Activated CD8-positive, alpha-beta T cell treated with anti-CD3 and anti-CD28 coated beads for 36 hours (primary cell): Measurements from ENCODE around the gene MRTO4. TPM values are rescaled to one million over a fixed set of nuclear protein-coding genes. Genes with fewer than 3 reads are reported as not detected.

Experiments used
- ATAC-seq: fragments of 200-7000 bp; cut with Tn5 transposase; one replicate; pipeline ENCODE4 v1.10.0; 2021; ENCODE audit warnings: mild to moderate bottlenecking, moderate library complexity
- CTCF ChIA-PET: fragments of 350-600 bp; sonication (Branson Sonifier 250); formaldehyde crosslinking; loops from one replicate; lab custom pipeline; 2021; ENCODE audit warnings: antibody characterized with exemption; lab: Charles Lee
- POLR2A ChIA-PET: fragments of 350-600 bp; sonication (Branson Sonifier 250); formaldehyde crosslinking; loops from one replicate; lab custom pipeline; 2021; ENCODE audit warnings: antibody characterized with exemption; lab: Charles Lee
- DNase-seq: peaks from one replicate; pipeline ENCODE4 v3.0.0-alpha.2; 2020
- H3K27ac Mint-ChIP-seq: one replicate; pipeline ENCODE4 v1.8.0; 2021; ENCODE audit warnings: mild to moderate bottlenecking, mixed read lengths
- H3K27me3 Mint-ChIP-seq: one replicate; pipeline ENCODE4 v1.8.0; 2021; ENCODE audit warnings: mixed read lengths
- H3K36me3 Mint-ChIP-seq: one replicate; pipeline ENCODE4 v1.8.0; 2021; ENCODE audit warnings: low read depth, mixed read lengths
- H3K4me1 Mint-ChIP-seq: one replicate; pipeline ENCODE4 v1.8.0; 2021; ENCODE audit warnings: low read depth, mixed read lengths
- H3K4me3 Mint-ChIP-seq: one replicate; pipeline ENCODE4 v1.8.0; 2021; ENCODE audit warnings: mild to moderate bottlenecking, moderate library complexity, mixed read lengths
- H3K9me3 Mint-ChIP-seq: one replicate; pipeline ENCODE4 v1.8.0; 2021; ENCODE audit warnings: mixed read lengths
- intact Hi-C: fragments of 100-400 bp; cut with micrococcal nuclease; formaldehyde crosslinking; loops from one replicate; pipeline ENCODE4 v1.10.0; 2022
- total RNA-seq, 2 experiments: library from RNA; stranded (reverse); gene quantifications; one replicate each; pipeline ENCODE4 v1.2.3, GENCODE V29; 2021
- TF ChIP-seq, protein P1 (sequence below): fragments of 200-600 bp; IDR thresholded peaks from one replicate; pipeline ENCODE4 v1.8.0; 2022; ENCODE audit warnings: antibody characterized with exemption, mild to moderate bottlenecking

Gene MRTO4
- total RNA-seq, 2 experiments from 2014 or later: 90.9 to 93.4 TPM

DNA sequence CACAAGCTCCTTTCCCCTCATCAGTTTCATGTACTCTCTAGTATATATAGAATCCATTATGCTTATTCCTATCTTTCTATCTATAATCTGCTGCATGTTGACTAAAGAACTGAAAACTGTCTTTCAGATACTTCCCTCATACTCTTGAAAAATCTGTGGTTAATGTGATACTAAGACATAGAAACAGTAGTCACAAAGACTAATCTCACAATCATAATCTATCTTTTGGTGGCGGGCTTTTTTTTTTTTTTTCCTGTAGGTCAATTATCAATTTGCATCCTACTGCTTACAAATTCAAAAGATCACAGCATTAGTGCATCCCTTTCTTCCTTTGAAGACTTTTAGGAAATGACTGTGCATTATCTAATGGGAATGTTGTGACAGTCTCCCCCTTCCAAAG, 46.2 kb upstream of the MRTO4 start:
- H3K4me3 Mint-ChIP-seq: no peak overlapping the region

DNA sequence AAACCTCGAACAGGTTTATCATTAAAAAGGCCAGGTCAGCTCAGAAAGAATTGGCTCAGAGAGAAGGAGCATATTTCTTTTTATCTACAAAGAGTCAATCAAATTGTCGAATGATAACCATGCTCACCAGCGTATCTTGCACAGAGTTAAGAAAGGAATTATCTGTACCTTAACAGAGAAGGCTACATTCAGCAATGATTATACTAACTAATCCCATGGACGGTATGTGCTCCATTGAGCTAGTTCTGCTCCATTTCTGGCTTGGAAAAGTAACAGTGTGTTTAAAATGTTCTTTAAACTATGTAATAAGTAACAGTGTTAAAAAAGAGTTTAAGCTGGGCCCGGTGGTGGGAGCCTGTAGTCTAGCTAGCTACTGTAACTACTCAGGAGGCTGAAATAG, 45.8 kb upstream of the MRTO4 start:
- POLR2A ChIA-PET: interaction anchor here (0.9 to 7.7 kb wide), 4 partner anchors 14 to 81 kb away, joined by 3 to 54 read pairs (median 4); partner anchors contain the start of genes EMC1 and MRTO4
- CTCF ChIA-PET: interaction anchor here (1.3 kb wide), 1 partner anchor 33 kb away, joined by 3 read pairs; no protein-coding TSS in a partner anchor
- DNase-seq: no peak
- Mint-ChIP-seq H3K36me3 (peaks cover 43% of the 10 kb centered on the region), H3K4me1 (peaks cover 64% of the 10 kb centered on the region), H3K9me3 (no peaks in the 10 kb centered on the region), H3K27me3 (no peaks in the 10 kb centered on the region), H3K27ac (peak overlapping the region; percentile 44), H3K4me3 (no peak overlapping the region)
- TF ChIP-seq, protein P1, sequence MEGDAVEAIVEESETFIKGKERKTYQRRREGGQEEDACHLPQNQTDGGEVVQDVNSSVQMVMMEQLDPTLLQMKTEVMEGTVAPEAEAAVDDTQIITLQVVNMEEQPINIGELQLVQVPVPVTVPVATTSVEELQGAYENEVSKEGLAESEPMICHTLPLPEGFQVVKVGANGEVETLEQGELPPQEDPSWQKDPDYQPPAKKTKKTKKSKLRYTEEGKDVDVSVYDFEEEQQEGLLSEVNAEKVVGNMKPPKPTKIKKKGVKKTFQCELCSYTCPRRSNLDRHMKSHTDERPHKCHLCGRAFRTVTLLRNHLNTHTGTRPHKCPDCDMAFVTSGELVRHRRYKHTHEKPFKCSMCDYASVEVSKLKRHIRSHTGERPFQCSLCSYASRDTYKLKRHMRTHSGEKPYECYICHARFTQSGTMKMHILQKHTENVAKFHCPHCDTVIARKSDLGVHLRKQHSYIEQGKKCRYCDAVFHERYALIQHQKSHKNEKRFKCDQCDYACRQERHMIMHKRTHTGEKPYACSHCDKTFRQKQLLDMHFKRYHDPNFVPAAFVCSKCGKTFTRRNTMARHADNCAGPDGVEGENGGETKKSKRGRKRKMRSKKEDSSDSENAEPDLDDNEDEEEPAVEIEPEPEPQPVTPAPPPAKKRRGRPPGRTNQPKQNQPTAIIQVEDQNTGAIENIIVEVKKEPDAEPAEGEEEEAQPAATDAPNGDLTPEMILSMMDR: no peak
- intact Hi-C loops: no loop called here
- ATAC-seq: no peak

More for the DNA sequence above, 46.2 kb upstream of the MRTO4 start:
- CTCF ChIA-PET: interaction anchor here (1.3 to 1.4 kb wide), 2 partner anchors 33 to 110 kb away, joined by 3 read pairs; no protein-coding TSS in a partner anchor
- Mint-ChIP-seq H3K36me3 (peaks cover 41% of the 10 kb centered on the region), H3K4me1 (peaks cover 64% of the 10 kb centered on the region), H3K27me3 (no peaks in the 10 kb centered on the region), H3K9me3 (no peaks in the 10 kb centered on the region), H3K27ac (peak overlapping the region; percentile 44)
- DNase-seq (no peak), ATAC-seq (no peak)
- POLR2A ChIA-PET: interaction anchor here (1.1 to 7.7 kb wide), 5 partner anchors 15 to 81 kb away, joined by 3 to 54 read pairs (median 3); partner anchors contain the start of genes EMC1 and MRTO4
- intact Hi-C loops: no loop called here
- TF ChIP-seq, protein P1: no peak

DNA sequence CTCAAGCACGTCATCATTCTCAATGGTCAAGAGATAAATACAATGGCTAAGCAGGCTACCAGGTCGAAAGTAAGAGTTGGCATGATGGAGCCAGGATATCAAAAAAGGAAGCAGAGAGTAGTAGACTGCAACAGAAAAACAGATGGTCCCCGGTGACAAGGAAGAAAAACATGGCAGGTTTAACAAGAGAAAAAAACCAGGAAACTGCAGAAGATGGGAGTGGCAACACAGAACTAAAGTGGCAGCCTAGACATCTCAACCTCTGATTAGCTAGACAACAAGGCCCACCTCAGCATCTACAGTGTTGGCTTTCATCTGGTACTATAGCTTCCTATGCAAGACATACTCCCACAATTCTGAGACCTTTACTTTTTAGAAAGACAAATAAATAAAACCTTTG, 44.7 kb upstream of the MRTO4 start:
- Mint-ChIP-seq H3K36me3 (peaks cover 46% of the 10 kb centered on the region), H3K4me1 (peaks cover 67% of the 10 kb centered on the region), H3K9me3 (no peaks in the 10 kb centered on the region), H3K27ac (peak overlapping the region; percentile 0), H3K27me3 (no peaks in the 10 kb centered on the region), H3K4me3 (peak overlapping the region; percentile 4)
- POLR2A ChIA-PET: interaction anchor here (1.1 to 7.7 kb wide), 7 partner anchors 9 to 278 kb away, joined by 3 to 54 read pairs (median 3); partner anchors contain the start of genes EMC1 and MRTO4
- DNase-seq (no peak), ATAC-seq (no peak)
- TF ChIP-seq, protein P1: no peak
- CTCF ChIA-PET: no interaction called here
- intact Hi-C loops: no loop called here

DNA sequence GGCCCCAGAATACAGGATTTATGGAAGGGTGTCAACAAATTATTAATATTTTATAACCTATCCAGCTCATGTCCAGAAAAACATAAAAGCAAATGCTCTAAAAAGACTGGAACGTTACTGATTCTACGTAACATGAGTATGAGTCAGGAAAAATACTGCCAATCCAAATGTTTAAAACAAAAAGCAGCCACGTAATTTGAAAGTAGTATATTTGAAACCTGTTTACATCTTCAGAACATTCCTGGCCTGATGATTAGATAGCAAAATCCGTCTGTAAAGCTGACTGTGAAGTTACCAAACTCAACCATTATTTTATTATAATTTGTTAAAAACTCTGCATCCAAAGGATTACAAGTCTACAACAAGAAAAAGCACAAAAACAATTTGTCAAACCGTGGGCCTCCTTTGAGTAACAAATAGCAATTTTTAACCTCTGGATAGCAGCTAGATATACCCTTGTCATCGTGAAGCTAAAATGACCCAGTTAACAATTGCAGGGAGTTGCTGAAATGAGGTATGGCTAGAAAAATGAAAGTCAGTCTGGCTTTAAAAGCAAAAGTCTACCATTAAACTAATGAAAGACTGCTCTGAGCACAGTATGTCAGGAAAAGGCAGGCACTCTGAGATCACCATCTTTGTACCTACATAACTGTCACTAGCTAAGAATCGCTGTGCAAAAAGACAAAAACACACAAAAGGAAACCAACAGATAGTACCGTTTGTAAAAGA, 42.7 kb upstream of the MRTO4 start:
- Mint-ChIP-seq H3K4me1 (peaks cover 69% of the 10 kb centered on the region), H3K4me3 (peak overlapping the region; percentile 93), H3K27me3 (no peaks in the 10 kb centered on the region), H3K36me3 (peaks cover 50% of the 10 kb centered on the region), H3K27ac (peak overlapping the region; percentile 96), H3K9me3 (no peaks in the 10 kb centered on the region)
- TF ChIP-seq, protein P1: no peak
- POLR2A ChIA-PET: interaction anchor here (0.6 to 7.7 kb wide), 16 partner anchors 9 to 410 kb away, joined by 3 to 54 read pairs (median 4); partner anchors contain the start of genes EMC1 and MRTO4
- intact Hi-C loops: no loop called here
- CTCF ChIA-PET: interaction anchor here (0.8 to 1.5 kb wide), 4 partner anchors 8 to 39 kb away, joined by 3 to 4 read pairs (median 3); no protein-coding TSS in a partner anchor
- DNase-seq (no peak), ATAC-seq (no peak)
